GM23248 (cell line): ENCODE results near the gene NKG7. TPM values are rescaled to one million over a fixed set of nuclear protein-coding genes. Genes with fewer than 3 reads are reported as not detected.

Experiments used
- DNase-seq: peaks from one replicate; pipeline ENCODE4 v3.0.0-alpha.2; 2015
- H2AFZ ChIP-seq: fragments of 200-600 bp; sonication (generic); 2 replicates; pipeline ENCODE4 v1.6.1; 2016; ENCODE audit warnings: antibody characterized with exemption
- H3F3A ChIP-seq: fragments of 200-600 bp; sonication (generic); 2 replicates; pipeline ENCODE4 v1.6.1; 2016; ENCODE audit warnings: mild to moderate bottlenecking, antibody characterized with exemption, mixed run types; ENCODE audit not compliant: insufficient read depth
- H3K27ac ChIP-seq: fragments of 200-600 bp; sonication (generic); 2 replicates; pipeline ENCODE4 v1.5.1; 2016; ENCODE audit warnings: mild to moderate bottlenecking
- H3K27me3 ChIP-seq: fragments of 200-600 bp; sonication (generic); replicated peaks from 2 replicates; pipeline ENCODE4 v1.6.1; 2016; ENCODE audit warnings: mild to moderate bottlenecking; ENCODE audit not compliant: insufficient read depth
- H3K36me3 ChIP-seq: fragments of 200-600 bp; sonication (generic); 2 replicates; pipeline ENCODE4 v1.6.1; 2016; ENCODE audit warnings: low read depth, mild to moderate bottlenecking
- H3K4me1 ChIP-seq: fragments of 200-600 bp; sonication (generic); 2 replicates; pipeline ENCODE4 v1.6.1; 2016; ENCODE audit warnings: mild to moderate bottlenecking; ENCODE audit not compliant: insufficient read depth
- H3K4me2 ChIP-seq: fragments of 200-600 bp; sonication (generic); one replicate; pipeline ENCODE4 v1.6.1; 2016; ENCODE audit warnings: mild to moderate bottlenecking; ENCODE audit not compliant: unreplicated experiment
- H3K4me3 ChIP-seq: fragments of 200-600 bp; sonication (generic); 2 replicates; pipeline ENCODE4 v1.5.1; 2016; ENCODE audit warnings: mild to moderate bottlenecking
- H3K79me2 ChIP-seq: fragments of 200-600 bp; sonication (generic); 2 replicates; pipeline ENCODE4 v1.6.1; 2016; ENCODE audit warnings: mild to moderate bottlenecking; ENCODE audit not compliant: insufficient read depth
- H3K9ac ChIP-seq: fragments of 200-600 bp; sonication (generic); 2 replicates; pipeline ENCODE4 v1.6.1; 2016; ENCODE audit warnings: mild to moderate bottlenecking
- H3K9me2 ChIP-seq: fragments of 200-600 bp; sonication (generic); 2 replicates; pipeline ENCODE4 v1.6.1; 2016; ENCODE audit warnings: mixed run types, mild to moderate bottlenecking, moderate library complexity; ENCODE audit not compliant: insufficient read depth
- H3K9me3 ChIP-seq: fragments of 200-600 bp; sonication (generic); one replicate; pipeline ENCODE4 v1.6.1; 2017; ENCODE audit warnings: low read depth
- H4K20me1 ChIP-seq: fragments of 200-600 bp; sonication (generic); 2 replicates; pipeline ENCODE4 v1.6.0; 2016; ENCODE audit not compliant: insufficient read depth
- EZH2 ChIP-seq: fragments of 200-600 bp; sonication (generic); IDR thresholded peaks from 2 replicates; pipeline ENCODE4 v1.6.1; 2018; ENCODE audit warnings: antibody characterized with exemption, mild to moderate bottlenecking; ENCODE audit not compliant: insufficient read depth, poor library complexity, severe bottlenecking
- EZH2phosphoT487 ChIP-seq: fragments of 200-600 bp; sonication (generic); IDR thresholded peaks from 2 replicates; pipeline ENCODE4 v1.6.1; 2018; ENCODE audit warnings: antibody characterized with exemption, moderate library complexity, mild to moderate bottlenecking, low read depth; ENCODE audit not compliant: insufficient read depth
- WGBS, 2 experiments: methylation state at CpG; one replicate each; pipeline ENCODE4 v1.1.6; 2015 to 2017; ENCODE audit warnings: low lambda C conversion rate in 2 of 2, low coverage in 1 of 2; ENCODE audit errors: missing lambda C conversion rate in 2 of 2; 5-methylcytosine and 5-hydroxymethylcytosine counted together
- in situ Hi-C: fragments of 300-500 bp; cut with MboI; formaldehyde crosslinking; loops from 2 replicates; pipeline ENCODE4 v1.15.0; 2020
- polyA plus RNA-seq: library from polyadenylated mRNA; unstranded; fragments of >200 nt; fragmentation: Nextera tagmentation; extraction: Ambion mirVana; gene quantifications from 2 replicates; pipeline ENCODE4 v1.2.1, GENCODE V29; 2016
- total RNA-seq: library from RNA; depleted of rRNA; stranded (reverse); fragments of >200 nt; shearing (Covaris generic); gene quantifications from 2 replicates; pipeline ENCODE4 v1.2.3, GENCODE V29; 2014

The NKG7 gene
- total and polyA plus RNA-seq, 2 experiments from 2014 or later, result not detected

GRCh38 chr19:51356159-51356801, 16.2 kb downstream of the NKG7 start:
- 93 to 95% methylated on average over 10 of the region's 10 CpGs for WGBS, 2 experiments
- in situ Hi-C loops, result no loop called here

GRCh38 chr19:51354742-51355148, 17.7 kb downstream of the NKG7 start:
- H3F3A ChIP-seq, result peaks cover 19% of the 10 kb centered on the region
- H3K27me3 ChIP-seq, result no peaks in the 10 kb centered on the region
- no peak overlapping the region for H2AFZ ChIP-seq
- H4K20me1 ChIP-seq, result no peaks in the 10 kb centered on the region
- no peak overlapping the region for H3K27ac ChIP-seq
- DNase-seq, result no peak
- no peaks in the 10 kb centered on the region for H3K9me2 ChIP-seq
- H3K4me3 ChIP-seq, result no peak overlapping the region
- H3K4me1 ChIP-seq, result peaks cover 15% of the 10 kb centered on the region
- H3K79me2 ChIP-seq, result peaks cover 28% of the 10 kb centered on the region
- in situ Hi-C loops, result no loop called here
- no peaks in the 10 kb centered on the region for H3K9me3 ChIP-seq
- no peak for TF ChIP-seq EZH2
- TF ChIP-seq EZH2phosphoT487, result no peak
- H3K36me3 ChIP-seq, result no peaks in the 10 kb centered on the region
- no peak overlapping the region for H3K9ac ChIP-seq
- WGBS, 2 experiments, result 72 to 76% methylated on average over 8 of the region's 8 CpGs
- H3K4me2 ChIP-seq, result no peak overlapping the region

More at GRCh38 chr19:51356159-51356801, 16.2 kb downstream of the NKG7 start:
- no peak overlapping the region for H2AFZ ChIP-seq
- H3K9ac ChIP-seq, result no peak overlapping the region
- no peaks in the 10 kb centered on the region for H3K27me3 ChIP-seq
- peaks cover 13% of the 10 kb centered on the region for H3K4me1 ChIP-seq
- peaks cover 43% of the 10 kb centered on the region for H3K79me2 ChIP-seq
- no peak for TF ChIP-seq EZH2
- TF ChIP-seq EZH2phosphoT487, result no peak
- no peak overlapping the region for H3K4me2 ChIP-seq
- H3K27ac ChIP-seq, result no peak overlapping the region
- H3F3A ChIP-seq, result peaks cover 21% of the 10 kb centered on the region
- no peak overlapping the region for H3K4me3 ChIP-seq
- no peak for DNase-seq
- no peaks in the 10 kb centered on the region for H3K9me3 ChIP-seq
- no peaks in the 10 kb centered on the region for H3K36me3 ChIP-seq
- H4K20me1 ChIP-seq, result no peaks in the 10 kb centered on the region
- H3K9me2 ChIP-seq, result no peaks in the 10 kb centered on the region

- Histone ChIP-seq H3K9ac (no peak overlapping the region), H4K20me1 (no peaks in the 10 kb centered on the region), H3K4me3 (no peak overlapping the region), H3K36me3 (no peaks in the 10 kb centered on the region), H2AFZ (no peak overlapping the region), H3K9me3 (no peaks in the 10 kb centered on the region), H3K79me2 (peaks cover 28% of the 10 kb centered on the region), H3K27me3 (no peaks in the 10 kb centered on the region), H3K27ac (no peak overlapping the region), H3K4me2 (no peak overlapping the region), H3F3A (peaks cover 15% of the 10 kb centered on the region; the same call in 1 of the 2 replicates), H3K9me2 (no peaks in the 10 kb centered on the region), H3K4me1 (peaks cover 9% of the 10 kb centered on the region)
- in situ Hi-C loops, result no loop called here
- WGBS, 2 experiments, result 75 to 78% methylated on average over 12 of the region's 12 CpGs
- TF ChIP-seq EZH2 (no peak), EZH2phosphoT487 (no peak)
- DNase-seq, result no peak
These were observed 18.2 kb downstream of the NKG7 start for GRCh38 chr19:51354103-51354741.

- Histone ChIP-seq H3K9ac (no peak overlapping the region), H3F3A (0 out of 2 replicates have a peak, but pooled peaks cover 8% of the 10 kb centered on the region), H3K4me3 (no peak overlapping the region), H4K20me1 (no peaks in the 10 kb centered on the region), H3K27me3 (no peaks in the 10 kb centered on the region), H3K4me2 (no peak overlapping the region), H3K27ac (no peak overlapping the region), H2AFZ (no peak overlapping the region), H3K79me2 (peaks cover 22% of the 10 kb centered on the region), H3K9me2 (no peaks in the 10 kb centered on the region), H3K9me3 (no peaks in the 10 kb centered on the region), H3K4me1 (peaks cover 5% of the 10 kb centered on the region; the same call in 1 of the 2 replicates), H3K36me3 (no peaks in the 10 kb centered on the region; the same call in 1 of the 2 replicates)
- in situ Hi-C loops, result no loop called here
- no peak for DNase-seq
- 92 to 94% methylated on average over 15 to 16 of the region's 16 CpGs for WGBS, 2 experiments
- TF ChIP-seq EZH2 (no peak), EZH2phosphoT487 (no peak)
These were observed 19.6 kb downstream of the NKG7 start for GRCh38 chr19:51352783-51353360.
